Subcutaneous adipose tissue (tissue), 4 donors: ENCODE results near the gene SPATA3. TPM values are rescaled to one million over a fixed set of nuclear protein-coding genes. Genes with fewer than 3 reads are reported as not detected.

ENCODE experiments used
- total RNA-seq, 4 donors: library from RNA; depleted of rRNA; stranded (reverse); fragments of >200 nt; gene quantifications; one replicate each; pipeline ENCODE4 v1.1.0, GENCODE V29; 2016
- TF ChIP-seq, protein P1 (sequence below): fragments of 450-650 bp; IDR thresholded peaks from one replicate; pipeline ENCODE4 v1.5.1; 2016; ENCODE audit warnings: low read depth, mild to moderate bottlenecking, control low read depth, antibody characterized with exemption, moderate library complexity

SPATA3 gene
- total RNA-seq, 4 donors from 2014 or later: not detected

DNA sequence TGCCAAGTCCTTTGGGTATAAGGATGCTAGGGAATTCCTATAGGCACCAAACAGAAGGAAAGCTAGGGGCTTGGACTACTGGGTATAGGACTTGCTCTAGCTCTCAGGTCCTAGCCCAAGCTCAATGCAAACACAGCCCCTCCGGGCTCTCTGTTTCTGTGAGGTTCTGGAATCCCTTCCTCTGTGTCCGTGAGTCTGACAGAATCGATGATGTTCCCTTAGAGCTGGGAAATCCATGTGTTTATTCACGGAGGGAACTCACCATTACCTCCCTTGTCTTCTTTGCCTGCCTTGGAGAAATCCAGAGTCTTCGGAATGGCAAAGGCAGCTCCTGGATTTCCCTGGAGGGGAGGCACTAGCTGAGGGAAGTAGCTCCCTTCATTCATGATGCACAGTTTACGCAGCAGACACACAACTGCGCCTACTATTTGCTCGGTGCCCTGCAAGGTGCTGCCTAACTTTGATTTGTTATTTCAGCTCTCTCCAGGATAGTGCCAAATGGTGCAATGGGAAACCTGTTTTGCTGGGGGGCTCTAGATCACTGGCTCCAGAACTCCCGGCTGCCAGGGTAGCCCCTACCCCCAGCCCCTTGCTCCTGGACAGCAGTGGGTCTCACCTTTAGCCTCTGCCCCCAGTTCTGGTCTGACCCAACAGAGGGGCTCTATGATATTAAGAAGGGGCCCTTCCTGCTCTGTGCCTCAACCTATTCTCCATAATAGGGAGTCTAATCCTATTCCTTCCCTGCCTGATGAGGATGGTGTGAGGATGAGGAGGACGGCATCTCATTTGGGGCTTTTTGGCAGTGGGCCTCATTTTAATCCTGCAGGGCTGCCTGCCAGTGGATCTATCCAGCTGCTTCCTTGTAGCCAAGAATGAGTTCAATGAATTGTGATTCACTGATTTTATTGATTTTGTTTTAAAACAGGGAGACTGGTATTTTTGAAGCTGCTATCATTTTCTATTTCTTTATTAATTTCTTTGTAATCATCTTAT, 52.3 kb downstream of the SPATA3 start:
- TF ChIP-seq, protein P1, sequence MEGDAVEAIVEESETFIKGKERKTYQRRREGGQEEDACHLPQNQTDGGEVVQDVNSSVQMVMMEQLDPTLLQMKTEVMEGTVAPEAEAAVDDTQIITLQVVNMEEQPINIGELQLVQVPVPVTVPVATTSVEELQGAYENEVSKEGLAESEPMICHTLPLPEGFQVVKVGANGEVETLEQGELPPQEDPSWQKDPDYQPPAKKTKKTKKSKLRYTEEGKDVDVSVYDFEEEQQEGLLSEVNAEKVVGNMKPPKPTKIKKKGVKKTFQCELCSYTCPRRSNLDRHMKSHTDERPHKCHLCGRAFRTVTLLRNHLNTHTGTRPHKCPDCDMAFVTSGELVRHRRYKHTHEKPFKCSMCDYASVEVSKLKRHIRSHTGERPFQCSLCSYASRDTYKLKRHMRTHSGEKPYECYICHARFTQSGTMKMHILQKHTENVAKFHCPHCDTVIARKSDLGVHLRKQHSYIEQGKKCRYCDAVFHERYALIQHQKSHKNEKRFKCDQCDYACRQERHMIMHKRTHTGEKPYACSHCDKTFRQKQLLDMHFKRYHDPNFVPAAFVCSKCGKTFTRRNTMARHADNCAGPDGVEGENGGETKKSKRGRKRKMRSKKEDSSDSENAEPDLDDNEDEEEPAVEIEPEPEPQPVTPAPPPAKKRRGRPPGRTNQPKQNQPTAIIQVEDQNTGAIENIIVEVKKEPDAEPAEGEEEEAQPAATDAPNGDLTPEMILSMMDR: no peak

DNA sequence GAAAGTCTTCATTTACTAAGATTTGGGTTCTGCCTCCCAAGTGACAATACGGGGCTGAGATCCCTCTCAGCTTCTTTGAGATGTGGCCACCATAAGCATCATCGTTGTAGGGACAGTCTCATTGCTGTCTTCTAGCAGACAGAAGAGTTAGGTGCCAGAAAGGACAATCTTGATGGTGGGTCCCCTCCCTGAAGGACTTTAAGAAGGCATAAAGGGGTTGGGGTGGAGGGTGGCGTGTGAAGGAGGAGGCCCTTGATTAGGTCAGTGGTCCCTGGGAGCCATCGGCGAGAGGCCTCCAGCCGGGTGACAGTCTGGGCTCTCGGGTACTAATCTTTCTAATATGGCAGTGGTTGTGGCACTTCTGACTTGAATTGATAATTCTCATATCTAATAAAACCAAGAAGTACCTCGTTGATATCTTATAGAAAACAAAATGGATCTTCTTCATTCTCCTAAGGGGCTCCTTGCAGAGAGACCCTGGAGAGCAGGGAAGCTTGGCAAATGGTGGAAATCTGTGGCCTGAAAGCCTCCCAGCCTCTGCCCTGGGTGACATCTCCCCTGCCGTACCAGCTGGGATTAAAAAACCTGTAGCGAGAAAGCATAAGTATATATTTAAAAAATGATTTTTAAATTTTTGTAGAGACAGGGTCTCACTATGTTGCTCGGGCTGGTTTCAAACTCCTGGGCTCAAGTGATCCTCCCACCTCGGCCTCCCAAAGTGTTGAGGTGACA, 53.5 kb downstream of the SPATA3 start:
- TF ChIP-seq, protein P1: no peak

DNA sequence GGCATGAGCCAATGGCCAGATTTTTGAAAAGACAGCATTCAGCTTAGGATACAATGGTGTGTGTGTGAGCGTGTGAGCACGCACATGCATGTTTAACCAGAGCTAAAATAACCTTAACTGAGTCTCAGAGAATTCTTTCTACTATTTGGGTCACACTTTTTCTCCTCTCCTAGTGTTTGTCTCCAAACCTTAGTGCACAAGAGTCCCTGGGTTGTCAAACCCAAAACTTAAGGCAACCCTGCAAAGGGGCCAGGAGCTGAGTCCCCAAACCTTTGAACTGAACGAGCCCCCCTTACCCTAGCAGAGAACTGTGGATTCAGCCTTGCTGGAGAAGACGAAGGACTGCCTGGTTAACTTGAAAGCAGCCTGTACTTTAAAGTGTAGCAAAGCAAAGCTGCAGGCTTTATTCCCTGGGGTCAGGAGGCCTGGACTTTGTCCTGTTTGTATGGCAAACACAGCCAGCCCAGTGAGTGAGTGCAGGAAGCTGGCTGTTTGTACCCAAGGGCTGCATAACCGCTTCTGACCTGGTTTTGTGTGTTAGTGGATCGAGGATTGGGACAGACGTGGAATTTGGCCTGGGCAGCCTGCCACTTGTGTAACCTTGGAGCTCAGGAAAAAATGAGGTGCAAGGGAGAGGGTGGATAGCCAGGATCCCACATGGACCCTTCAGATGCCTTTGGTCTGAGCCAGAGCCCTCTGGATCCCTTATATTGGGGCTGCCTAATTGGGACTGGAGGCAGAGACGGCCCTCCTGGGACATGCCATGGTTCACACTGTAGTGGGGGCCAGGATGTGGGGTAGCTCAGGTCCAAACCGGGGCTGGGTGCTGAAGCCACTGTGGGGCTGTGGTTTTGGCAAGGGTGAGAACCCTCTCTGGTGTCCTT, 54.3 kb downstream of the SPATA3 start:
- TF ChIP-seq, protein P1: no peak

DNA sequence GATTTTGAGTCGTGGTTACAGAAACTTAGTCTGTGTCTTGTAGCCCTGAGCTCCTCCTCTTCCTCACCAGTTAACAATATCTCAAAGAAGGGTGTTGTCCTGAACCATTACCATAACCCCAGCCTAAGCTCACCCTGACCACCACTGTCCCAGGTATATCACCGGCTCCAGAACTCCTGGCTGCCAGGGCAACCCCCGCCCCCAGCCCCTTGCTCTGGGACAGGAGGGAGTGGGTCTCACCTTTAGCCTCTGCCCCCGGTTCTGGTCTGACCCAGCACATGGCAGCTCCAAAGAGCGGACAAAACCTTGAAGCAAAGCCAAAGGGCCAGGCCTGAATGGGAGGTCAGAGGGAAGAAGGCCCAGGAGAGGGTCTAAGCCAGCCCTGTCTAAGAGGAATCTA, 55.2 kb downstream of the SPATA3 start:
- TF ChIP-seq, protein P1: no peak

DNA sequence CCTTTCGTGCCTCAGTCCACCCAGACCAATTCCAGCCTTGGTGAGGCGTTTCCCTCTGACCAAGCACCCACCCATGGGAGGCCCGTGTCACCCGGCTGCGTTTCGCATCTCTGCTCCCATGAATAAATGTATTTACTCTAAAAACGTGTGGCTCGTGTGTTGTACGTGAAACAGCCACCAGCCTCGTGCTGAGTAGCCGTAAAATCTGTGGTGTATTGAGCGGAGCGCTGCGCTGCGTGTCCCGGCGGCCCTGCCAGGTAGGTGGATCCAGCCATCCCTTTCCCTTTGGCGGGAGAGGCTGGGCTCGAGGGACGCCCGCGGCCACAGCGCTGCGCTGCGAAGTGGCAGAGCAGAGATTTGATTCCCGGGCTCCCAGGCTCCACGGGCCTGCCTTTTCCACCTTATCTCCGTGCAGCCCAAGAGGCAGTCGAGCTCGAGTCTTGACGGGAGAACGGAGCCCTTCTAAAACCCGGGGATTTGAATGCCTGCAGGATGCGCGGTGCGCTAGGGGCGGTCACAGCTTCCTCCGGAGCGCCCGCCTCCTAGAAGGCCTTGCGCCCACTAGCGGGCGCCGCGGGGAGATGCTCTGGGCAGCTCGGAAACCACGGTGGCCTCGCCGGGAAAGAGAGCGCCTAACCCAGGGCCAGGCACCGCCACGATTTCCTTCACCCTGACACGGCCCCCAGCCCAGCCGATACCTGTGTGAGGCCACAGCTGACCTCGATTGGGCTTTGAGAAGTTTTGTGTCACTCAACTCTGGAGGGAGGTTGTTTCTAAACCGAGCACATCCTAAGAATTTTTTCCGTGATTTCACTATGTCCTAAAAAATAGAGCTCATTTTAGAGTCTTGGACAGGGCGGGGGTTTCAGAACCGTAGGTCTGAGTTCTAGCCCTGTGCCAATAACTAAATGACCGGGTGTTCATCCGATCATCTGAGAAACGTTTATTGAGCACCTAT, 56.9 kb downstream of the SPATA3 start:
- TF ChIP-seq, protein P1: no peak

DNA sequence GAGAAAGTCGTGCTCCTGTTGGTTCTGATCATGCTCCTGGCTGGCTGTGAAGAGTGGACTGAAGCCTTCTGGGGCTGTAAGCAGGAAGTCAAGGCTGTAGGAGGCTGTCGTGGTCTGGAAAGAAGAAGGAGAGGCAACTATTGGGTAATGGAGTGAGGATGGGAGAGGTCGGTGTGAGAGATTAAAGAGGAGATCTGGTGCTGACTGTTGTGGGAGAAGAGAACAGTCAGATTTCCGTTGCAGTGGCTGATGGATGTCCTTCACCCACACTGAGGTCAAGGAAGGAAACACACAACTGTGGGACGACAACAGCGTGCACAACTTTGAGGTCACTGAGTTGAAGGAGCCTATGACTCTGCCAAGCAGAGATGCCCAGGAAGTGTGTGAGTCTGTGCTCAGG, 57.9 kb downstream of the SPATA3 start:
- TF ChIP-seq, protein P1: no peak
